SH-SY5Y (cell line): Measurements from ENCODE around the gene MRGPRF.

ENCODE experiments used
- GATA2 ChIP-seq: IDR thresholded peaks from 2 replicates; pipeline ENCODE4 v1.6.1; 2011; ENCODE audit warnings: mild to moderate bottlenecking, low read depth, low read length
- GATA3 ChIP-seq: IDR thresholded peaks from 2 replicates; pipeline ENCODE4 v1.6.1; 2011; ENCODE audit warnings: low read depth, mild to moderate bottlenecking, low read length, moderate library complexity

- TF ChIP-seq GATA2 (no peak), GATA3 (no peak)
Observed at GRCh38 chr11:68961245-68961644, 51.8 kb downstream of the MRGPRF start.
